Skeletal muscle satellite cell (primary cell): Measurements from ENCODE around the gene NEURL2.

Experiments
- H3K27me3 ChIP-seq: 2 replicates; pipeline ENCODE4 v1.7.0; 2013; ENCODE audit warnings: low read length; ENCODE audit not compliant: control insufficient read depth, insufficient read depth
- H3K36me3 ChIP-seq: 2 replicates; pipeline ENCODE4 v1.7.0; 2013; ENCODE audit warnings: mild to moderate bottlenecking, control low read depth, low read length; ENCODE audit not compliant: insufficient read depth
- H3K4me1 ChIP-seq: 2 replicates; pipeline ENCODE4 v1.7.0; 2013; ENCODE audit warnings: low read length; ENCODE audit not compliant: control insufficient read depth, insufficient read depth
- H3K4me2 ChIP-seq: 2 replicates; pipeline ENCODE4 v1.7.0; 2013; ENCODE audit warnings: mild to moderate bottlenecking, low read length
- H3K4me3 ChIP-seq: 2 replicates; pipeline ENCODE4 v1.7.0; 2013; ENCODE audit warnings: low read length
- H3K9ac ChIP-seq: 2 replicates; pipeline ENCODE4 v1.7.0; 2013; ENCODE audit warnings: mild to moderate bottlenecking, low read depth, low read length, moderate library complexity
- H3K9me3 ChIP-seq: replicated peaks from 2 replicates; pipeline ENCODE4 v1.7.0; 2013; ENCODE audit warnings: mild to moderate bottlenecking, control low read depth, low read length

NEURL2 gene

DNA sequence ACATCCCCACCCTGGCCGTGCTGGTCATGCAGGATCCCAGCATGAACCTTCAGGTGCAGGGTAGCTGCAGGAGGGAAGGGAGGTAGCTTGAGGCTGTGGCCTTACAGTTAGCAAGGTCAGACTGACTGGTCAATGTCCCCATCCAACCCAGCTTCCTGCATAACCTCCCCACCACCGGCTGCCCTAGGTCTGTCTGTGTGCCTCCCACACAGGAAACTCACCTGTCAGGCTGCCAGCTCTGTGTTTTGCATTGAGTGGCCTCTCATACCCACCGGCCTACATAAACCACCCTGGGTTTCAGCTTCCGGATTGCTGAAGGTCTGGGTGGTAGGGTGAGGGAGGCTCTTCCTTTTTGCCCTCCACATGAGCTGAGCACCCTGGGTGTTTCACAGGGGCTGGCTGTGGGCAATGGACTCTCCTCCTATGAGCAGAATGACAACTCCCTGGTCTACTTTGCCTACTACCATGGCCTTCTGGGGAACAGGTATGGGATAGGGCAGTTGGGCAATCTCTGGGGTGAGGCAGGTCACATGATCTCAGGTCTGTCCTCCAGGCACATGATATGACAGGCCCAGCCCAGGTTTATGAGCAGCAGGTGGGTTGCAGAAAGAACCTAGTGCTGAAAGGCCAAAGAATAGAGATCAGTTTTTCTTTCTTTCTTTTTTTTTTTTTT is 2.0 kb upstream of the NEURL2 start:
- Histone ChIP-seq H3K36me3 (peaks cover 39% of the 10 kb centered on the region), H3K4me2 (no peak overlapping the region), H3K4me1 (peaks cover 27% of the 10 kb centered on the region), H3K27me3 (no peaks in the 10 kb centered on the region), H3K9ac (no peak overlapping the region), H3K4me3 (no peak overlapping the region), H3K9me3 (no peaks in the 10 kb centered on the region)

DNA sequence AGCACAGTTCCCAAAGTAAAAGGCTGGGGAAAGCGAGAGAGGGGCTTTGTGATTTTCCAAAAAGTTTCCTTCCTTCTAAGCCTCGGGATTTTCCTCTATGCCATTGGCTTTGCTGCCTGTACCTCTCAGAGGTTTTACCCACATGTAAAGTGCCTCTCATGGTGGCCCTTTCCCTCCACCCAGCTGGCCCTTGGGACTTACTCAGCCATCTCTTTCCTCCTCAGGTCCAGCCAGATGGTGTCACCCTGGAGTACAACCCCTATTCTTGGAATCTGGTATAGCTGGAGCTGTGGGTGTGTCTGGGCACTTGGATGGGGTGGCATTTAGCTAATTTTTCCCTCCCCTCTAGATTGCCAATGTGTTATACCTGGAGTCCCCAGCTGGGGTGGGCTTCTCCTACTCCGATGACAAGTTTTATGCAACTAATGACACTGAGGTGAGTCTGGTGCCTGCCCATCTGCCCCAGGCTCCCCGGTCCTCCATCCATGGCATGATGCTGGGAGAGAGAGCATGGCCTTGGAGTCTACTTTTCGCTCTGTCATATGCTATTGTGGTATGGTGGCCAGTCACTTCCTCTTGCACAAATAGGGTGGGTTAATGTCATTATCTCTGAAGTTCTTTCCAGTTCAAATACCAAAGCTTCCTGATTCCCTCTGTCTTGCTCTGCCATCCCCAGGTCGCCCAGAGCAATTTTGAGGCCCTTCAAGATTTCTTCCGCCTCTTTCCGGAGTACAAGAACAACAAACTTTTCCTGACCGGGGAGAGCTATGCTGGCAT is 1.2 kb upstream of the NEURL2 start:
- Histone ChIP-seq H3K36me3 (peaks cover 32% of the 10 kb centered on the region), H3K9ac (peak overlapping the region; percentile 83), H3K4me1 (peaks cover 27% of the 10 kb centered on the region)

DNA sequence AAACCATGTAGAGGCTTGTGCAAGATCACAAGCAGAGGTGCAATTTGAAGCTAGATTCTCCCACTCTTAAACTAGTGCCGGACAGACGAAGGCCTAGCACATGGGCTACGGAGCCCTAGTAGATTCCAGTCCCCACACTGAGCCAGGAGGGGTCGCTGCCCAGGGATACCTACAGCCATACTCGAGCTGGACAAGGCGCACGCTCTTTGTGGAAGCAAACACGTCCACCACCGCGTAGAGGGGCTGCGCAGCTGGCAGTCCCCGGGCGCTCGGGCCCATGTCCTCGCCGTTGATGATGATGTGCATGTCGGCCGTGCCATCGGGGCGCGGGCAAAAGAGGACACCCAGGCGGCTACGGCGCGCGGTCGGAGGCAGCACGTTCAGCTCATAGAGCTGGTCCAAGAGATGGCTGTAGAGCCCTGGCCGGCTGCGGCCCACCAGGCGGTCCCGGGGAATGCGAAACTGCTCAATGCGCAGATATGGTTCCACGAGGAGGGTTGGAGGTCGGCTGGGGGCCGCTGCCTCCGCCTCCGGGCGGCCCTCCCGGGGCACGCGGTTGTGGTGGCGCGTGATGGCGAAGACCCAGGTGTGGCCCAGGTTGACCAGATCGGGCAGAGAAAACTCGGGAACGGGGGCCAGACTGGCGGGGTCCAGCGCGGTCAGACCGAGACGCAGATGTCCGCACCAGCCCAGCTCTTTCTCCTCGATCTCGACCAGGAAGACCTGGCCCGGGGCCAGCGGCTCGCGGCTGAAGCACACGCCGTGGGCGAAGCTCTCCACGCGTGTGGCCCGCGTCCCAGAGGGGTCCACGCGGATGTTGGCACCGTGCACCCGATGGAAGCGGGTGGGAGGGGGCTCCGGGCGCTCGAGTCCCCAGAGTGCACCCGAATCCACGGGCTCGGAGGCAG is 677 bp downstream of the NEURL2 start:
- Histone ChIP-seq H3K4me3 (peak overlapping the region; percentile 95), H3K4me2 (peak overlapping the region; percentile 99), H3K36me3 (peaks cover 28% of the 10 kb centered on the region), H3K9ac (peak overlapping the region; percentile 83), H3K27me3 (no peaks in the 10 kb centered on the region), H3K4me1 (peaks cover 28% of the 10 kb centered on the region), H3K9me3 (no peaks in the 10 kb centered on the region)

More for the DNA sequence above, 1.2 kb upstream of the NEURL2 start:
- H3K27me3 ChIP-seq: no peaks in the 10 kb centered on the region
- no peaks in the 10 kb centered on the region for H3K9me3 ChIP-seq
- H3K4me2 ChIP-seq: peak overlapping the region; percentile 99
- H3K4me3 ChIP-seq: peak overlapping the region; percentile 95

DNA sequence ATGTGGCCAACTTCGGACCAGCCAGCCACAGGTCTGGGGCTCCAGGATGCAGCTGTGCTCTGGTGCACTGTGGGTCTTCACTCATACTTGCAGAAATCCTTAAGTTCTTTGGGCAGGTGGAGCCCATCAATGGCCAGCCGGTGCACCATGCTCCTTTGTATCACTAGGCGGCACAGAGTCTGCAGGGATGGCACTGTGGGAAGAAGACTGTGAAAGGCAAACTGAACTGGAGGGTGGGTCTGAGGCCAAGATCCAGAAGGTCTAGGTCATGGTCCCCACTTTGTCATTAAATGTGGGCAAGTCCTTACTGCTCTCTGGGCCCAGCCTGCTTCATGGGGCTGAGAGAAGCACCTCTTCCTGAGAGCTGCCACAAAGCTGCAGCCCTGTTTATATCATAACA is 2.3 kb downstream of the NEURL2 start:
- Histone ChIP-seq H3K4me1 (peaks cover 36% of the 10 kb centered on the region), H3K4me3 (no peak overlapping the region), H3K36me3 (peaks cover 17% of the 10 kb centered on the region), H3K4me2 (no peak overlapping the region), H3K27me3 (no peaks in the 10 kb centered on the region), H3K9ac (no peak overlapping the region), H3K9me3 (no peaks in the 10 kb centered on the region)

DNA sequence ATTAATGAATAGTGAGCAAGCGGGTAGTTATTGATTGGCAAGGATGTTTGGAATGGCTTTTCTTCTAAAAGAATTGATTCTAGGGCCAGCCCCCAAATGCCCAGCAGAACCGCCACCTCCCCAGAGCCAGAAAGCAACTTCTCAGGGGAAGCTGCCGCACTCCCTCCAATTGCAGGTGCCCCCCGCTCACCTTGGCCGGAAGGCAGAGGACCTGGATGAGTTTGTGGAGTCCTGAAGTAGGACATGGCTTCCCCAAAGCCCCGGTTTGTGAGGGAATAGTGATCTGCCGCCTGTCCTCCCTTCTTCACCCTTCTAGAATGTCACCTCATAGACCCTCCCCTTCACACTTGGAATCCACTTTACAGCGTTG is 3.7 kb downstream of the NEURL2 start, which contains the start of gene SPATA25:
SPATA25 (minus strand) TSS at position 277 of the 370 bp plus-strand sequence; CDS start at position 245, 32 bp downstream.
- peaks cover 30% of the 10 kb centered on the region for H3K4me1 ChIP-seq
- no peak within 1 kb of the TSS for H3K4me2 ChIP-seq
- H3K27me3 ChIP-seq: no peaks in the 10 kb centered on the region
- no peak within 1 kb of the TSS for H3K4me3 ChIP-seq
- no peak within 1 kb of the TSS for H3K9ac ChIP-seq
- H3K9me3 ChIP-seq: no peaks in the 10 kb centered on the region
- peaks cover 23% of the 10 kb centered on the region for H3K36me3 ChIP-seq

DNA sequence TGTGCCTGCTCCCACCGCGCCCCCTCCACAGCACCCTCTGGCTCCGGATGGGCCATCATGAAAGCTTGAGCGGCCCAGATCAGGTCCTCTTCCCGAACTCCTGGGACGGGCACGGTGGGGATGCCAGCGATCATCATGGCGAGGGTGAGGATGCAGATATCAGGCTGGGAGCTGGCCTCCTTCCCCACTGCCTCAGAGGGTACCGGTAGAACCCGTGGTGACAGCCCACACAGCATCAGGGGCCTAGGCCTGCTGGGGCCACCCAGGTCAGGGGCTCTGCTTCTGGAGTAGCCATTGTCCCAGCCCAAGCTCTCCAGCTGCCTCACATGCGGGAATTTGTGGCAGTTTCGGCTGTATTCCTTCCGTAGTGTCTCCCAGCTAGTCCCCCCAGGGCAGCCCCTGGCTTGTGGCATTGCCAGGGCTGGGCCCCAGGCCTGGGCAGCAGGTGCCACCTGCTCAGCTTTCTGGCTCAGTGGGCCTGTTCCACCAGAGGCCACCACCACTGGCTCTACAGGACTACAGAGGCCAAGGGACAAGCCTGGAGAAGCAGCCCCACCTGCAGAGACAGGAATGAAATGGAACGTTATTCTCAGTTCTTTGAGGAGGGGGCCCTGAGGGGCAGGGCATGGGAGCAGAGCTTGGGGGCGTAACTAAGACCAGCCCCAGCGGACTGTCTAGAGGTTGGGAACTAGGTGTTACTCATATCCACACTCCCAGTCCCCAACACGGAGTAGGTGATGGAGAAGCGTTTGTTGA is 4.2 kb downstream of the NEURL2 start:
- Histone ChIP-seq H3K9me3 (no peaks in the 10 kb centered on the region), H3K9ac (no peak overlapping the region), H3K36me3 (peaks cover 22% of the 10 kb centered on the region), H3K27me3 (no peaks in the 10 kb centered on the region), H3K4me3 (no peak overlapping the region), H3K4me1 (peaks cover 24% of the 10 kb centered on the region), H3K4me2 (no peak overlapping the region)

DNA sequence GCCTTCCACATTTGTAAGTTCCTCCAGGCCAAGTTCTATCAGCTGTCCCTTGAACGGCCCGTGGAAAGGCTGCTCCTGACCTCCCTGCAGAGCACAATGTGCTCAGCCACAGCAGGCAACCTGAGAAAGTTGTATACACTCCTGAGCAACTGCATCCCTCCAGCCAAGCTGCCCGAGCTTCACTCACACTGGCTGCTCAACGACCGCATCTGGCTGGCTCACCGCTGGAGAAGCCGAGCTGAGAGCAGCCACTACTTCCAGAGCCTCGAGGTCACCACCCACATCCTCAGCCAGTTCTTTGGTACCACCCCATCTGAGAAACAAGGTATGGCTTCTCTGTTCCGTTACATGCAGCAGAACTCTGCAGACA is 7.9 kb downstream of the NEURL2 start:
- no peaks in the 10 kb centered on the region for H3K9me3 ChIP-seq
- peaks cover 12% of the 10 kb centered on the region for H3K4me1 ChIP-seq
- no peaks in the 10 kb centered on the region for H3K27me3 ChIP-seq
- no peak overlapping the region for H3K4me2 ChIP-seq
- peaks cover 25% of the 10 kb centered on the region for H3K36me3 ChIP-seq
- no peak overlapping the region for H3K4me3 ChIP-seq
- no peak overlapping the region for H3K9ac ChIP-seq

DNA sequence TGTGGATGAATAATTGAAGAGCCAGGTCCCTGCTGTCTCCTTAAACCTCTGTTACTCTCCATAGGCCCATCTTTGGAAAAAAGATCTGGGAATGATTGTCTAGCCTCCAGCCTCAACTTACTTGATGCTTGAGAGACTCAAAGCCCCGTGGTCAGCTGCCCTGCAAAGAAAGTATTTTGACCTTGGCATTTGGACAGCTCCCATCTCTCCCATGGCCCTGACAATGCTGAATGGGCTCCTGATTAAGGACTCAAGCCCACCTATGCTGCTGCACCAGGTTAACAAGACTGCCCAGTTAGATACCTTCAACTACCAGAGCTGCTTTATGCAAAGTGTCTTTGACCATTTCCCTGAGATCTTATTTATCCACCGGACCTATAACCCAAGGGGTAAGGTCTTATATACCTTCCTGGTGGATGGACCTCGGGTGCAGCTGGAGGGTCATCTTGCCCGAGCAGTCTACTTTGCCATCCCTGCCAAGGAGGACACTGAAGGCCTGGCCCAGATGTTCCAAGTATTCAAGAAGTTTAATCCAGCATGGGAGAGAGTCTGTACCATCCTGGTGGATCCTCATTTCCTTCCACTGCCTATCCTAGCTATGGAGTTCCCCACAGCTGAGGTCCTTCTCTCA is 8.4 kb downstream of the NEURL2 start:
- no peak overlapping the region for H3K4me2 ChIP-seq
- no peaks in the 10 kb centered on the region for H3K27me3 ChIP-seq
- H3K4me1 ChIP-seq: peaks cover 12% of the 10 kb centered on the region
- H3K9ac ChIP-seq: no peak overlapping the region
- no peaks in the 10 kb centered on the region for H3K9me3 ChIP-seq
- H3K4me3 ChIP-seq: no peak overlapping the region
- peaks cover 29% of the 10 kb centered on the region for H3K36me3 ChIP-seq

DNA sequence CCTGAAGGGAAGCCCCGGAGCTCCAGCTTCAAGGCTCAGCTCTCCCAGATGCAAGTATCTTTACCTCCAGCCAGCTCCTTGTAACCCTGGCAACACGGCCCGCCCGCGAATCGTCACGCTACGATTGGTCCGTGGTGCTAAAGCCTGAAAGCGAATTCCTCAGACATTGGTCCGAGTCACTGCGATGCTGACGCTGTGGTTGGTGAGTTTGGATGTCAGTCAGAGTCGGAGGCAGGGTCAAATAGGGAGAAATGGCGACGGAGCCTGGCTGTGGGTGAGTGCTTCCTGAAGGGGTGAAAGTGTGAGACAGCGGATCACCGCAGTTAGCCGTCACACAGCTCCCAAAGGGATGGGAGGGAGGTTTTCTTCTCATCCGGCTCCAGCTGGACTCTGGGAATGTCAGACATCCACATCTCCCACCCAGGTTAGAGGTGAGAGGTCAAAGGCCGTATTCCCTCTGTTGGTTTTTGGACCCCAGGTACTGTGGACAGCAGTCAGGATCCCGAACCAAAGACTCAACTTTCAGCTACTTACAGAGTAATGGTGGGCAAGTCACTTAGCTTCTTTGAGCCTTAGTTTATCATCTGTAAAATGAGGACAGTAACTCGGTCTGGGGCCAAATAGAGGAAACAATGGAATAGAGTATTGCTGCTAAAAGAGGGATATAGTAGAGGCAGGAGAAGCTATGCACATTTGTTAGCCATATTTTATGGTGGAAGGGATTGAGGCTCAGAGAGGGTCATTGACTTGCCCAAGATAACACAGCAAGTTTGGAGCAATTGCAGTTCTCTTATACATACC is 9.8 kb downstream of the NEURL2 start, which contains the start of gene ZSWIM1:
ZSWIM1 (plus strand) TSS at position 240 of the 801 bp plus-strand sequence. CDS start 1,366 bp downstream, outside the sequence.
- Histone ChIP-seq H3K9ac (peak within 1 kb of the TSS; percentile 94), H3K27me3 (no peaks in the 10 kb centered on the region), H3K36me3 (peaks cover 31% of the 10 kb centered on the region), H3K4me2 (peak within 1 kb of the TSS; percentile 97), H3K9me3 (no peaks in the 10 kb centered on the region), H3K4me1 (peaks cover 12% of the 10 kb centered on the region), H3K4me3 (peak within 1 kb of the TSS; percentile 91)
